ENCODE results near the gene PHAF1. TPM values are rescaled to one million over a fixed set of nuclear protein-coding genes. Genes with fewer than 3 reads are reported as not detected.

The PHAF1 gene
- total and polyA plus RNA-seq, 9 of the 15 experiments (the other 6 are each of a cell fraction or from before 2014, with no cell fraction given), result 5.1 to 25.4 (median 13.8) TPM

- TF ChIP-seq RBBP5 (IDR thresholded peaks at IDR 0.05; ENCODE audit: borderline replicate concordance, insufficient read depth, low read length, poor library complexity, severe bottlenecking) (no peak), CEBPB (tag; IDR thresholded peaks at IDR 0.05) (no peak), NBN (IDR thresholded peaks at IDR 0.05; ENCODE audit: low read depth) (no peak), ZNF232 (CRISPR knock-in tag; IDR thresholded peaks at IDR 0.05) (no peak), ZNF57 (CRISPR knock-in tag; IDR thresholded peaks at IDR 0.05) (no peak), KAT2B (IDR thresholded peaks at IDR 0.05; ENCODE audit: low read depth, low read length) (no peak), RBM39 (optimal IDR thresholded peaks at IDR 0.05; ENCODE audit: low read depth, low read length) (no peak), FOXK2 (conservative IDR thresholded peaks at IDR 0.05 in 1 of 2, IDR thresholded peaks at IDR 0.05 in 1 of 2; ENCODE audit: low read depth in 2 of 2) (peak; percentile 43 to 68; a peak in 1 of 4 replicates), CEBPG (CRISPR knock-in tag; IDR thresholded peaks at IDR 0.05) (no peak), CEBPG (tag; conservative IDR thresholded peaks at IDR 0.05 in 1 of 2, IDR thresholded peaks at IDR 0.05 in 1 of 2) (no peak), ZNF644 (tag; IDR thresholded peaks at IDR 0.05; ENCODE audit: low read depth) (no peak), FOXJ3 (CRISPR knock-in tag; IDR thresholded peaks at IDR 0.05) (no peak), U2AF1 (optimal IDR thresholded peaks at IDR 0.05; ENCODE audit: low read depth, low read length) (no peak), SRSF3 (IDR thresholded peaks at IDR 0.05; ENCODE audit: insufficient read depth, low read length) (no peak), CBFA2T2 (conservative IDR thresholded peaks at IDR 0.05) (peak; percentile 75), POLR2AphosphoS2 (IDR thresholded peaks at IDR 0.05; ENCODE audit: low read length) (no peak), ZNF347 (CRISPR knock-in tag; IDR thresholded peaks at IDR 0.05; ENCODE audit: low read depth) (no peak), ETV1 (tag; conservative IDR thresholded peaks at IDR 0.05; ENCODE audit: low read depth) (no peak), ZNF561 (CRISPR knock-in tag; conservative IDR thresholded peaks at IDR 0.05) (no peak), TAL1 (IDR thresholded peaks at IDR 0.05) (peak; percentile 52), SNIP1 (IDR thresholded peaks at IDR 0.05; ENCODE audit: low read depth) (no peak), CBX2 (IDR thresholded peaks at IDR 0.05; ENCODE audit: insufficient read depth, low read length, poor library complexity, severe bottlenecking) (no peak), ZNF707 (CRISPR knock-in tag; conservative IDR thresholded peaks at IDR 0.05) (no peak)
- TF ChIP-seq, protein P1, sequence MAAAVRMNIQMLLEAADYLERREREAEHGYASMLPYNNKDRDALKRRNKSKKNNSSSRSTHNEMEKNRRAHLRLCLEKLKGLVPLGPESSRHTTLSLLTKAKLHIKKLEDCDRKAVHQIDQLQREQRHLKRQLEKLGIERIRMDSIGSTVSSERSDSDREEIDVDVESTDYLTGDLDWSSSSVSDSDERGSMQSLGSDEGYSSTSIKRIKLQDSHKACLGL (CRISPR knock-in tag; IDR thresholded peaks at IDR 0.05; ENCODE audit: borderline replicate concordance, poor library complexity, severe bottlenecking), result no peak
- TF ChIP-seq, protein P2, sequence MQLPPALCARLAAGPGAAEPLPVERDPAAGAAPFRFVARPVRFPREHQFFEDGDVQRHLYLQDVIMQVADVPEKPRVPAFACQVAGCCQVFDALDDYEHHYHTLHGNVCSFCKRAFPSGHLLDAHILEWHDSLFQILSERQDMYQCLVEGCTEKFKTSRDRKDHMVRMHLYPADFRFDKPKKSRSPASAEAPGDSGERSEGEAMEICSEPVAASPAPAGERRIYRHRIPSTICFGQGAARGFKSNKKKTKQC (CRISPR knock-in tag; IDR thresholded peaks at IDR 0.05), result no peak
Measured at GRCh38 chr16:67190448-67191399, 81.0 kb downstream of the PHAF1 start (continued).

Data from K562 (cell line).